Endothelial cell of umbilical vein (primary cell): ENCODE data around the gene AMY2B. TPM values are rescaled to one million over a fixed set of nuclear protein-coding genes. Genes with fewer than 3 reads are reported as not detected.
A peak's percentile ranks its signal among the peaks of the same experiment; 100 is the strongest.

Experiments
- BruUV-seq: library from RNA; stranded (reverse); fragments of 400-500 nt; replicated peaks from 2 replicates; lab custom pipeline; 2021; lab: Mats Ljungman, UMichigan
- CTCF ChIA-PET: fragments of 300-600, 350-600 bp; sonication (Branson Sonifier 250); formaldehyde crosslinking; loops from one replicate; lab custom pipeline; 2021; ENCODE audit warnings: antibody characterized with exemption, inconsistent platforms; lab: Charles Lee
- POLR2A ChIA-PET: fragments of 300-600, 350-600 bp; sonication (Branson Sonifier 250); formaldehyde crosslinking; loops from one replicate; lab custom pipeline; 2021; ENCODE audit warnings: antibody characterized with exemption, inconsistent platforms; lab: Charles Lee
- DNase-seq: peaks from one replicate; pipeline ENCODE4 v3.0.0-alpha.2; 2011; ENCODE audit warnings: low read depth, low spot score
- FAIRE-seq: peaks from 2 replicates; lab custom pipeline; 2011; peaks lifted over from hg19 to GRCh38; lab: Jason Lieb, UNC
- H2AFZ ChIP-seq: 2 replicates; pipeline ENCODE4 v1.6.0; 2012; ENCODE audit warnings: low read depth, low read length, control low read depth, inconsistent platforms
- H3K27ac ChIP-seq: 2 replicates; pipeline ENCODE4 v1.5.1; 2011; ENCODE audit warnings: low read depth, mild to moderate bottlenecking, control low read depth, low read length, moderate library complexity; ENCODE audit not compliant: insufficient read depth
- H3K27me3 ChIP-seq, 2 experiments: 2 replicates each; pipeline versions ENCODE4 v1.6.0 to v1.6.1; 2011; ENCODE audit warnings: low read length in 2 of 2, mixed read lengths in 1 of 2; ENCODE audit not compliant: control insufficient read depth in 2 of 2, insufficient read depth in 2 of 2
- H3K36me3 ChIP-seq, 2 experiments: 2 replicates in 1 of 2; 3 replicates in 1 of 2; pipeline ENCODE4 v1.5.1; 2011; ENCODE audit warnings: low read length in 2 of 2, mild to moderate bottlenecking in 1 of 2, moderate library complexity in 1 of 2; ENCODE audit not compliant: control insufficient read depth in 2 of 2, insufficient read depth in 2 of 2; ENCODE audit errors: extremely low read depth in 1 of 2
- H3K4me1 ChIP-seq: 3 replicates; pipeline ENCODE4 v1.5.1; 2011; ENCODE audit warnings: mild to moderate bottlenecking, low read length; ENCODE audit not compliant: control insufficient read depth, insufficient read depth; ENCODE audit errors: extremely low read depth
- H3K4me2 ChIP-seq: 2 replicates; pipeline ENCODE4 v1.6.1; 2011; ENCODE audit warnings: low read length, control low read depth, mixed read lengths; ENCODE audit not compliant: insufficient read depth
- H3K4me3 ChIP-seq, 3 experiments: fragments of 200-600 bp in 1 of 3; sonication (generic), shearing (Covaris generic) in 1 of 3; replicated peaks in 1 of 3; 2 replicates each; pipeline ENCODE4 v1.5.1; 2011 to 2016; ENCODE audit warnings: control low read depth in 3 of 3, low read length in 3 of 3, mild to moderate bottlenecking in 2 of 3, inconsistent platforms in 1 of 3, low read depth in 1 of 3, moderate library complexity in 1 of 3; ENCODE audit not compliant: insufficient read depth in 1 of 3
- H3K79me2 ChIP-seq: 2 replicates; pipeline ENCODE4 v1.6.0; 2012; ENCODE audit warnings: low read length, inconsistent platforms; ENCODE audit not compliant: control insufficient read depth, insufficient read depth
- H3K9ac ChIP-seq: replicated peaks from 2 replicates; pipeline ENCODE3; 2011; ENCODE audit warnings: low read length, control low read depth; ENCODE audit not compliant: insufficient read depth; ENCODE audit errors: extremely low read depth
- H3K9me1 ChIP-seq: replicated peaks from 3 replicates; pipeline ENCODE4 v1.6.0; 2011; ENCODE audit warnings: mild to moderate bottlenecking, low read length; ENCODE audit not compliant: control insufficient read depth, insufficient read depth; ENCODE audit errors: extremely low read depth
- H3K9me3 ChIP-seq: replicated peaks from 2 replicates; pipeline ENCODE4 v1.5.1; 2012; ENCODE audit warnings: low read length, inconsistent platforms; ENCODE audit not compliant: control insufficient read depth, insufficient read depth
- H4K20me1 ChIP-seq: replicated peaks from 2 replicates; pipeline ENCODE3; 2011; ENCODE audit warnings: mild to moderate bottlenecking, low read length; ENCODE audit not compliant: control insufficient read depth, insufficient read depth; ENCODE audit errors: extremely low read depth
- CTCF ChIP-seq, 2 donors: IDR thresholded peaks; 1 replicate in 1 of 2; 2 replicates in 1 of 2; pipeline ENCODE4 v1.5.1; 2011; ENCODE audit warnings: low read length in 2 of 2, mild to moderate bottlenecking in 2 of 2, moderate library complexity in 2 of 2, control low read depth in 1 of 2, inconsistent platforms in 1 of 2, low read depth in 1 of 2; ENCODE audit not compliant: insufficient read depth in 1 of 2; ENCODE audit errors: extremely low read depth in 1 of 2
- EZH2 ChIP-seq: IDR thresholded peaks from 2 replicates; pipeline ENCODE4 v1.6.1; 2012; ENCODE audit warnings: borderline replicate concordance, low read depth, mild to moderate bottlenecking, moderate library complexity, low read length, inconsistent platforms; ENCODE audit not compliant: severe bottlenecking
- FOS ChIP-seq: IDR thresholded peaks from 2 replicates; pipeline ENCODE4 v1.6.1; 2011; ENCODE audit warnings: mild to moderate bottlenecking, low read length, moderate library complexity, borderline replicate concordance; ENCODE audit not compliant: insufficient read depth
- GATA2 ChIP-seq: IDR thresholded peaks from 2 replicates; pipeline ENCODE4 v1.7.0; 2011; ENCODE audit warnings: low read depth, mild to moderate bottlenecking, moderate library complexity, mixed read lengths, low read length; ENCODE audit not compliant: insufficient read length, insufficient read depth
- JUN ChIP-seq: IDR thresholded peaks from 2 replicates; pipeline ENCODE4 v1.6.1; 2011; ENCODE audit warnings: borderline replicate concordance, low read depth; ENCODE audit not compliant: insufficient read length, insufficient read depth
- MAX ChIP-seq: IDR thresholded peaks from 2 replicates; pipeline ENCODE4 v1.6.1; 2011; ENCODE audit not compliant: insufficient read depth, insufficient read length
- MYC ChIP-seq: IDR thresholded peaks from one replicate; pipeline ENCODE4 v1.6.1; 2011; ENCODE audit warnings: mild to moderate bottlenecking, low read depth, low read length
- POLR2A ChIP-seq: IDR thresholded peaks from 2 replicates; pipeline ENCODE4 v1.6.1; 2012; ENCODE audit warnings: low read depth, mild to moderate bottlenecking, control low read depth, low read length
- POLR2AphosphoS5 ChIP-seq: IDR thresholded peaks from 2 replicates; pipeline ENCODE4 v1.6.1; 2012; ENCODE audit warnings: low read depth, mild to moderate bottlenecking, control low read depth, low read length, moderate library complexity; ENCODE audit not compliant: insufficient read depth
- dilution Hi-C: fragments of 300-500 bp; cut with MboI; formaldehyde crosslinking; loops from one replicate; pipeline ENCODE4 v1.15.0; 2019; ENCODE audit warnings: low sequenced_read_pairs; ENCODE audit not compliant: extremely low pct_ligation_motif_present
- intact Hi-C: fragments of 100-400 bp; cut with micrococcal nuclease; formaldehyde crosslinking; loops from one replicate; pipeline ENCODE4 v1.10.0; 2022
- polyA plus RNA-seq, 4 experiments: library from polyadenylated mRNA; depleted of rRNA in 3 of 4; stranded (reverse) in 3 of 4; unstranded in 1 of 4; fragments of >200 nt; gene quantifications; 2 replicates each; pipeline versions ENCODE4 v1.2.1 to v1.2.3, GENCODE V29; 2011 to 2012; ENCODE audit warnings: missing spikeins in 1 of 4
- total RNA-seq: library from RNA; stranded (reverse); gene quantifications from 2 replicates; pipeline ENCODE4 v1.2.3, GENCODE V29; 2021

Gene AMY2B
- total and polyA plus RNA-seq, 2 donors (not counting 3 experiments of a cell fraction or from before 2014, with no cell fraction given) = 1.0 to 1.2 TPM

- Histone ChIP-seq H3K4me1 (peaks cover 14% of the 10 kb centered on the region), H3K4me3 (peak overlapping the region in 1 of 3 experiments; percentile 98), H3K79me2 (peaks cover 51% of the 10 kb centered on the region), H3K27ac (no peak overlapping the region), H3K36me3 (peaks cover 0 to 2% of the 10 kb centered on the region in 2 experiments), H3K27me3 (no peaks in the 10 kb centered on the region), H3K4me2 (peak overlapping the region; percentile 97), H2AFZ (no peak overlapping the region), H4K20me1 (no peaks in the 10 kb centered on the region), H3K9ac (no peak overlapping the region), H3K9me1 (no peaks in the 10 kb centered on the region), H3K9me3 (no peaks in the 10 kb centered on the region)
- dilution Hi-C loops = no loop called here
- no peak for TF ChIP-seq CTCF (IDR thresholded peaks at IDR 0.05; ENCODE audit: extremely low read depth in 1 of 2, insufficient read depth in 1 of 2, low read depth in 1 of 2, low read length in 2 of 2)
- TF ChIP-seq POLR2A = no peak
- no peak for TF ChIP-seq JUN
- no peak for TF ChIP-seq MAX
- no peak for FAIRE-seq
- ChIA-PET POLR2A (no interaction called here), CTCF (no interaction called here)
- DNase-seq = no peak
- intact Hi-C loops = no loop called here
- no TSS peak for BruUV-seq
Observed at GRCh38 chr1:103527331-103527730, 44.1 kb upstream of the AMY2B start.

- Histone ChIP-seq H3K4me3 (no peak overlapping the region), H3K27me3 (no peaks in the 10 kb centered on the region), H4K20me1 (no peaks in the 10 kb centered on the region), H3K36me3 (peaks cover 3 to 5% of the 10 kb centered on the region in 2 experiments), H3K79me2 (peaks cover 58% of the 10 kb centered on the region), H3K4me1 (peaks cover 14% of the 10 kb centered on the region), H3K27ac (no peak overlapping the region), H2AFZ (no peak overlapping the region), H3K4me2 (no peak overlapping the region), H3K9ac (no peak overlapping the region), H3K9me3 (no peaks in the 10 kb centered on the region), H3K9me1 (no peaks in the 10 kb centered on the region)
- ChIA-PET POLR2A (no interaction called here), CTCF (no interaction called here)
- BruUV-seq = no TSS peak
- dilution Hi-C loops (no loop called here), intact Hi-C loops (no loop called here)
- no peak for FAIRE-seq
- DNase-seq = no peak
- no peak for TF ChIP-seq GATA2
- TF ChIP-seq POLR2AphosphoS5 = no peak
- TF ChIP-seq FOS = no peak
- no peak for TF ChIP-seq POLR2A
- no peak for TF ChIP-seq MYC
- no peak for TF ChIP-seq CTCF (IDR thresholded peaks at IDR 0.05; ENCODE audit: extremely low read depth in 1 of 2, insufficient read depth in 1 of 2, low read depth in 1 of 2, low read length in 2 of 2)
- TF ChIP-seq JUN = no peak
- TF ChIP-seq MAX = no peak
- no peak for TF ChIP-seq EZH2
Observed at GRCh38 chr1:103529746-103530145, 41.6 kb upstream of the AMY2B start.
